GM21381 (cell line): ENCODE results near the gene PACSIN2.
"Not testable (repeated sequence)": the region's sequence is repeated elsewhere in the genome, so short reads cannot be mapped to it uniquely, and the experiment has no call there.

ENCODE experiments used
- ATAC-seq: cut with Tn5 transposase; IDR thresholded peaks from one replicate; pipeline ENCODE4 v1.9.1; 2021; ENCODE audit warnings: mild to moderate bottlenecking, moderate library complexity; ENCODE audit not compliant: unreplicated experiment

The PACSIN2 gene

GRCh38 chr22:42992886-42993479 is 22.0 kb downstream of the PACSIN2 start:
- ATAC-seq: no peak

- ATAC-seq: no peak
These were observed 22.9 kb downstream of the PACSIN2 start for GRCh38 chr22:42992092-42992491.

- ATAC-seq: no peak
These were observed 23.8 kb downstream of the PACSIN2 start for GRCh38 chr22:42991010-42991651.

GRCh38 chr22:42990131-42990838 is 24.7 kb downstream of the PACSIN2 start:
- ATAC-seq: no peak

GRCh38 chr22:42986115-42986514 is 28.8 kb downstream of the PACSIN2 start:
- ATAC-seq: no peak

GRCh38 chr22:42985531-42985905 is 29.4 kb downstream of the PACSIN2 start:
- ATAC-seq: no peak

- no peak for ATAC-seq
These were observed 30.0 kb downstream of the PACSIN2 start for GRCh38 chr22:42984814-42985530.

GRCh38 chr22:42984397-42984796 is 30.6 kb downstream of the PACSIN2 start:
- ATAC-seq: no peak

- no peak for ATAC-seq
These were observed 31.5 kb downstream of the PACSIN2 start for GRCh38 chr22:42983470-42983869.

- ATAC-seq: no peak
These were observed 35.3 kb downstream of the PACSIN2 start for GRCh38 chr22:42979606-42980005.

- ATAC-seq: no peak
These were observed 36.4 kb downstream of the PACSIN2 start for GRCh38 chr22:42978453-42979103.

- ATAC-seq: no peak
These were observed 37.4 kb downstream of the PACSIN2 start for GRCh38 chr22:42977569-42977968.

GRCh38 chr22:42976217-42976933 is 38.6 kb downstream of the PACSIN2 start:
- no peak for ATAC-seq

GRCh38 chr22:42974223-42974622 is 40.7 kb downstream of the PACSIN2 start:
- no peak for ATAC-seq

GRCh38 chr22:42973536-42973881 is 41.4 kb downstream of the PACSIN2 start:
- no peak for ATAC-seq

GRCh38 chr22:42972649-42973535 is 42.1 kb downstream of the PACSIN2 start:
- no peak for ATAC-seq

GRCh38 chr22:42971473-42971860 is 43.5 kb downstream of the PACSIN2 start:
- ATAC-seq: not testable (repeated sequence)

- no peak for ATAC-seq
These were observed 44.9 kb downstream of the PACSIN2 start for GRCh38 chr22:42970029-42970428.

GRCh38 chr22:42969348-42969975 is 45.5 kb downstream of the PACSIN2 start:
- ATAC-seq: no peak
